ENCODE data around the gene ADAMTS7. TPM values are rescaled to one million over a fixed set of nuclear protein-coding genes. Genes with fewer than 3 reads are reported as not detected.
"Not testable (repeated sequence)": the region's sequence is repeated elsewhere in the genome, so short reads cannot be mapped to it uniquely, and the experiment has no call there.

ADAMTS7 gene
- polyA plus RNA-seq, 5 donors, result 25.5 to 47.2 (median 34.1) TPM

- DNase-seq, result not testable (repeated sequence)
Measured at GRCh38 chr15:78782402-78782801, 28.9 kb downstream of the ADAMTS7 start.

GRCh38 chr15:78781381-78781780 is 29.9 kb downstream of the ADAMTS7 start:
- DNase-seq, result not testable (repeated sequence)

GRCh38 chr15:78779975-78780374 is 31.3 kb downstream of the ADAMTS7 start:
- not testable (repeated sequence) for DNase-seq

- DNase-seq, result not testable (repeated sequence)
Measured at GRCh38 chr15:78779176-78779785, 32.0 kb downstream of the ADAMTS7 start.

- DNase-seq, result no peak
Measured at GRCh38 chr15:78778422-78778821, 32.8 kb downstream of the ADAMTS7 start.

- not testable (repeated sequence) for DNase-seq
Measured at GRCh38 chr15:78777953-78778345, 33.3 kb downstream of the ADAMTS7 start.

- DNase-seq, result not testable (repeated sequence)
Measured at GRCh38 chr15:78777290-78777952, 33.8 kb downstream of the ADAMTS7 start.

GRCh38 chr15:78776046-78776925 is 35.0 kb downstream of the ADAMTS7 start:
- not testable (repeated sequence) for DNase-seq

GRCh38 chr15:78775472-78775871 is 35.8 kb downstream of the ADAMTS7 start:
- DNase-seq, result no peak

- DNase-seq, result not testable (repeated sequence)
Measured at GRCh38 chr15:78774451-78774990, 36.7 kb downstream of the ADAMTS7 start.

- not testable (repeated sequence) for DNase-seq
Measured at GRCh38 chr15:78773765-78774450, 37.4 kb downstream of the ADAMTS7 start.

- DNase-seq, result no peak
Measured at GRCh38 chr15:78772738-78773137, 38.5 kb downstream of the ADAMTS7 start.

GRCh38 chr15:78771436-78772000 is 39.7 kb downstream of the ADAMTS7 start:
- DNase-seq, result not testable (repeated sequence)

GRCh38 chr15:78771020-78771419 is 40.2 kb downstream of the ADAMTS7 start:
- DNase-seq, result not testable (repeated sequence)

- not testable (repeated sequence) for DNase-seq
Measured at GRCh38 chr15:78769473-78770225, 41.6 kb downstream of the ADAMTS7 start.

GRCh38 chr15:78768531-78769408 is 42.5 kb downstream of the ADAMTS7 start:
- DNase-seq, result no peak

GRCh38 chr15:78768096-78768495 is 43.2 kb downstream of the ADAMTS7 start:
- DNase-seq, result no peak

- DNase-seq, result no peak
Measured at GRCh38 chr15:78767331-78767951, 43.8 kb downstream of the ADAMTS7 start.

- DNase-seq, result not testable (repeated sequence)
Measured at GRCh38 chr15:78766641-78767071, 44.6 kb downstream of the ADAMTS7 start.
